Testis (tissue), 3 donors: ENCODE measurements around the gene DNAJC24. TPM values are rescaled to one million over a fixed set of nuclear protein-coding genes. Genes with fewer than 3 reads are reported as not detected.

Source experiments
- DNase-seq: peaks from one replicate; pipeline ENCODE4 v3.0.0-alpha.2; 2019
- H3K27ac ChIP-seq, 2 donors: fragments of 200-600 bp; sonication (generic); one replicate each; pipeline ENCODE4 v1.5.1; 2019
- H3K27me3 ChIP-seq: fragments of 200-600 bp; sonication (generic); one replicate; pipeline ENCODE4 v1.5.1; 2019
- H3K36me3 ChIP-seq: fragments of 200-600 bp; sonication (generic); one replicate; pipeline ENCODE4 v1.5.1; 2017; ENCODE audit warnings: low read depth; ENCODE audit errors: missing control alignments
- H3K4me1 ChIP-seq: fragments of 200-600 bp; sonication (generic); one replicate; pipeline ENCODE4 v1.5.1; 2019
- H3K4me3 ChIP-seq, 2 donors: fragments of 200-600 bp; sonication (generic); one replicate each; pipeline ENCODE4 v1.5.1; 2017 to 2019
- H3K9me3 ChIP-seq: fragments of 200-600 bp; sonication (generic); one replicate; pipeline ENCODE4 v1.5.1; 2017
- POLR2A ChIP-seq: fragments of 450-650 bp; IDR thresholded peaks from one replicate; pipeline ENCODE4 v1.6.1; 2017; ENCODE audit warnings: antibody characterized with exemption, mild to moderate bottlenecking, moderate library complexity
- WGBS, 2 donors: methylation state at CpG; one replicate each; pipeline ENCODE4 v1.1.5; 2018; 5-methylcytosine and 5-hydroxymethylcytosine counted together
- intact Hi-C: fragments of 100-400 bp; cut with DNase I; formaldehyde crosslinking; loops from one replicate; pipeline ENCODE4 v1.15.1; 2023; ENCODE audit warnings: low total_unique reads
- polyA plus RNA-seq: library from polyadenylated mRNA; stranded (reverse); fragments of 350-450 nt; fragmentation: Illumina TruSeq; extraction: RNeasy Lipid Tissue Mini Kit (QIAGEN cat#74804); gene quantifications from one replicate; pipeline ENCODE4 v1.2.3, GENCODE V29; 2014; ENCODE audit warnings: low read depth, low replicate concordance; ENCODE audit not compliant: insufficient read depth
- total RNA-seq, 2 donors: library from RNA; depleted of rRNA; stranded (reverse); fragments of >200 nt; gene quantifications; one replicate each; pipeline ENCODE4 v1.2.3, GENCODE V29; 2016
- TF ChIP-seq, protein P1 (sequence below), 3 experiments: fragments of 450-650 bp in 2 of 3; fragments of 200-600 bp in 1 of 3; sonication (generic) in 1 of 3; IDR thresholded peaks; one replicate each; pipeline ENCODE4 v1.5.1; 2016 to 2019; ENCODE audit warnings: antibody characterized with exemption in 3 of 3, mild to moderate bottlenecking in 2 of 3, moderate library complexity in 1 of 3

DNAJC24 gene
- total and polyA plus RNA-seq, 3 donors from 2014 or later = 18.5 to 28.2 (median 27.2) TPM

DNA sequence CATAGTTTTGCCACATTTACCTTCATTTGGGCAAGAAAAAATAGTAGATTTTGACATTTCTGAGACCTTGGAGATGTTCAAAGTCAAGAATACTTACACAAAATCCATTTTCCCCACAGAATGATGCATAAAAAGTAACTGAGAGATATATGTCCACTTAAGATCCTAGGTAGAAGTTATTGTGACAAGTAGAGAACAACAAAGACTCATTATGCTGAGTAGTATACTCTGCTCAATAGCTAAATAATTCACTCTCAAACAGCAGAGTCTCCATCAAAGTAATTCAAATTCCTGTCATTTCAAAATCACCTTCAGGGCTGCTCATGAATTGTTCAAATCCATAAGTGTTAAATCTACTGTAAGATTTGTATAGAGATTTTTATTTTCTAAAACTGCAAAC is 104.4 kb downstream of the DNAJC24 start:
- Histone ChIP-seq H3K4me3 (no peak overlapping the region), H3K27ac (no peak overlapping the region)

DNA sequence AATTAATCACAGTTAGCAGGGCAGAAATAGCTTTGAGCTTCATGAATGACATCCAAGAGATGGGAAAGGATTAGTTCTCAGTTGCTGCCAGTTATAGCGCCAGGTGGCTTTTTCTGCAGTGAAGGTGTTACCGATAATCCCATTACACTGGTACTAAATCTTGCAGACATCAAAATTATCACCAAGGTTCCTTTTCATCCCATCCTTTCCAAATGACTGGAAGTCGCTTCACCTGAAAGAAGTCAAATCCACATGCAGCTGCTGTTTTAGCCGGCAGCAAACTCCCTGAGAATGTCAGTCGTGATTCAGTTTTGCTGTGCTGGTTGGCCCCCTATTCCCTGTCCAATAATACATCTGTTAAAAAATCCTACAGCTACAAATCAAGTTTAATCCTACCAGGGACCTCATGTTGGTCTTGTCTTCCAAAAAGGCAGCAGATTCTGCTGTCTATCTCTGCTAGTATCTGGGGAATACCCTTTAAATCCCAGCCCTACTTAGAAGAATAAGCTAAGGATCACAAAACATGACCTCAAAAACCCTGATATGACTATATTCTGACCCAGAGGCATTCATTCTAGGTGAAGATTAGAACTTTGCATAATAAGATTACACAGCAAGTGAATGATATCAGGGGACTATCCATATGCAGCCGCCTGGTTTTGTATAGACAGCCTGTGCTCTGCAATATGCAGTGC is 108.0 kb downstream of the DNAJC24 start:
- DNase-seq = no peak
- Histone ChIP-seq H3K27ac (no peak overlapping the region), H3K4me1 (no peaks in the 10 kb centered on the region), H3K9me3 (no peaks in the 10 kb centered on the region), H3K36me3 (no peaks in the 10 kb centered on the region), H3K4me3 (no peak overlapping the region), H3K27me3 (no peaks in the 10 kb centered on the region)
- intact Hi-C loops = no loop called here
- WGBS, 2 donors = 88 to 90% methylated on average over 6 of the region's 6 CpGs
- TF ChIP-seq POLR2A = no peak
- TF ChIP-seq, protein P1, sequence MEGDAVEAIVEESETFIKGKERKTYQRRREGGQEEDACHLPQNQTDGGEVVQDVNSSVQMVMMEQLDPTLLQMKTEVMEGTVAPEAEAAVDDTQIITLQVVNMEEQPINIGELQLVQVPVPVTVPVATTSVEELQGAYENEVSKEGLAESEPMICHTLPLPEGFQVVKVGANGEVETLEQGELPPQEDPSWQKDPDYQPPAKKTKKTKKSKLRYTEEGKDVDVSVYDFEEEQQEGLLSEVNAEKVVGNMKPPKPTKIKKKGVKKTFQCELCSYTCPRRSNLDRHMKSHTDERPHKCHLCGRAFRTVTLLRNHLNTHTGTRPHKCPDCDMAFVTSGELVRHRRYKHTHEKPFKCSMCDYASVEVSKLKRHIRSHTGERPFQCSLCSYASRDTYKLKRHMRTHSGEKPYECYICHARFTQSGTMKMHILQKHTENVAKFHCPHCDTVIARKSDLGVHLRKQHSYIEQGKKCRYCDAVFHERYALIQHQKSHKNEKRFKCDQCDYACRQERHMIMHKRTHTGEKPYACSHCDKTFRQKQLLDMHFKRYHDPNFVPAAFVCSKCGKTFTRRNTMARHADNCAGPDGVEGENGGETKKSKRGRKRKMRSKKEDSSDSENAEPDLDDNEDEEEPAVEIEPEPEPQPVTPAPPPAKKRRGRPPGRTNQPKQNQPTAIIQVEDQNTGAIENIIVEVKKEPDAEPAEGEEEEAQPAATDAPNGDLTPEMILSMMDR (IDR thresholded peaks at IDR 0.05) = no peak

More for the DNA sequence above, 104.4 kb downstream of the DNAJC24 start:
- intact Hi-C loops = no loop called here
- no peak for DNase-seq
- no peaks in the 10 kb centered on the region for H3K9me3 ChIP-seq
- no peaks in the 10 kb centered on the region for H3K4me1 ChIP-seq
- no peaks in the 10 kb centered on the region for H3K36me3 ChIP-seq
- no peaks in the 10 kb centered on the region for H3K27me3 ChIP-seq
- TF ChIP-seq, protein P1 (IDR thresholded peaks at IDR 0.05) = no peak
- no peak for TF ChIP-seq POLR2A

DNA sequence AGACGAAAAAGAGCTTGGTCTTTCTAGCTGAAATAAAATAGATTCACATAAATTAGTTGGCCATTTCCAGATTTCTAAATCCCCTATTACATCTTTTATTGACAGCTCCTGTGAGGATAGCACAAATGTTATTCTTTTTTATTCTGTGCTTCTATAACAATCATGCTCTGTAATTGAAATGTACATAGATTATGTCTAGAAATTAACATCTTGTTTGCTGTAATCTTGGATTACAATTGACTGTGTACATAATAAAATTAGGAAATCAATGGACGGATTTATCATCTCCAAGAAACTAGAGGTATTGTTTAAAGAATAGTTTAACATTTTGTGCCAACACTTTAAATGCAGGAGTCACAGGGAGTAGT is 108.5 kb downstream of the DNAJC24 start:
- H3K9me3 ChIP-seq = no peaks in the 10 kb centered on the region
- H3K27me3 ChIP-seq = no peaks in the 10 kb centered on the region
- intact Hi-C loops = no loop called here
- TF ChIP-seq POLR2A = no peak
- TF ChIP-seq, protein P1 (IDR thresholded peaks at IDR 0.05) = no peak
- no peak overlapping the region for H3K27ac ChIP-seq
- no peaks in the 10 kb centered on the region for H3K4me1 ChIP-seq
- no peak for DNase-seq
- 81 to 93% methylated on average over 2 of the region's 2 CpGs for WGBS, 2 donors
- no peaks in the 10 kb centered on the region for H3K36me3 ChIP-seq
- H3K4me3 ChIP-seq = no peak overlapping the region

- H3K27me3 ChIP-seq = no peaks in the 10 kb centered on the region
- WGBS, 2 donors = 90 to 92% methylated on average over 4 of the region's 4 CpGs
- no peak overlapping the region for H3K27ac ChIP-seq
- intact Hi-C loops = no loop called here
- no peaks in the 10 kb centered on the region for H3K9me3 ChIP-seq
- no peaks in the 10 kb centered on the region for H3K36me3 ChIP-seq
- no peak for DNase-seq
- no peaks in the 10 kb centered on the region for H3K4me1 ChIP-seq
- no peak overlapping the region for H3K4me3 ChIP-seq
- TF ChIP-seq, protein P1 (IDR thresholded peaks at IDR 0.05) = no peak
- TF ChIP-seq POLR2A = no peak
These were observed 109.4 kb downstream of the DNAJC24 start for GRCh38 chr11:31479066-31479465.

GRCh38 chr11:31480930-31481329 is 111.3 kb downstream of the DNAJC24 start:
- Histone ChIP-seq H3K4me1 (no peaks in the 10 kb centered on the region), H3K36me3 (no peaks in the 10 kb centered on the region), H3K27ac (no peak overlapping the region), H3K9me3 (no peaks in the 10 kb centered on the region), H3K4me3 (no peak overlapping the region), H3K27me3 (no peaks in the 10 kb centered on the region)
- TF ChIP-seq, protein P1 (IDR thresholded peaks at IDR 0.05) = no peak
- TF ChIP-seq POLR2A = no peak
- no peak for DNase-seq
- 71 to 80% methylated on average over 3 of the region's 3 CpGs for WGBS, 2 donors
- intact Hi-C loops = no loop called here
